ENCODE measurements around the gene RNLS.

Gene RNLS

DNA sequence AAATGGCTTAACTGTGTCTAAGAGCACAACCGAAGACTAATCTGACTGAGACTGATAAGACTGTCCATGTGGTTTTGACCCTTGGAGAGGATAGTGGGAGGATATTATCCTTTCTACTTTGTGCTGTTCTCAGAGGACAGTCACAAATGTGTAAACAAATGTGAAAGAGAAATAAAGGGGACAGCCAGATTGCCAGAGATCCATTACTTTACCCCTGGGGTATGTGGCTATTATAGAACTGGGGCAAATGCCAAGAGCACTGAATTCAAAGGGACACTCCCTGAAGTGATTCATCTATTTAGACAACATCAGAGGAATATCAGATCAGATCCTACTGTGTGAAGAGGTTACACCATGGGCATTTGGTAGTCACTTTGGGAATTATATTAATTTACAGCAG is 154.7 kb downstream of the RNLS start:
- DNase-seq (ENCODE audit: low read depth), result no peak

DNA sequence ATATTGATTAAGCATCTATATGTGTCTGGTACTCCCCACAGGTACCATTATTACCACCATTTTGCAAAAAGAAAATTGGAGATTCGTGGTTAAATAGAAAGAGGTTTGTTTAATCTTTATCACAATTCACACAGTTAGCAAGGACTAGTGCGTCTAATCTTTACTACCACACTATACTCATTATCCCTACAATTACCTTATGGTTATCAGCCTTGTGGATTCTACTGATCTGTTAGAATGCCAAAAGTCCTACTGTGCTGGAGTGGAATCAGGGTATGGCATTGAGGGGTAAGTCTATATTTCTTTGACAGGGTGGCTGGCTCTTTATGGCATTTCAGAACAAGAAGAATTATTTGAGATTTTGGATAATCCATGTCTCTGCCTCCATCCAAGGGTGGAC is 156.1 kb downstream of the RNLS start:
- DNase-seq (ENCODE audit: low read depth), result no peak

DNA sequence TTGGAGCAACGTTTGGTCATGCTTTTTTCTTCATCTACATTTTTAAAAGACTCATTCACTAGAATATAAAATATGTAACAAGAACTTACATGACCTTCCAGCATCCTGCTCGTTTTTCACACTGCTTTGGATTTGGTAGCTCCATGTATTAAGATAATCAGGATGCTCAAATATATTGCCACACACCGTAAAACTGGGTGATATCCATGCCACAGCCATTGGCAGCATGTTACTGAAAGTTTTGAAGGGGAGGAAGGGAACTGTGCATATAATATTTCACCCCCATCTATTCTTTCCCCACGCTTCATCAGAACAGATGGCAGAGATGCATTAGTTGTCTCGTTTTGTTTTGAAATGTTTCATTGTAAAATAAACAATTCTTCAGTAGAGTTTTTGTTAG is 158.2 kb downstream of the RNLS start:
- no peak for DNase-seq (ENCODE audit: low read depth)

DNA sequence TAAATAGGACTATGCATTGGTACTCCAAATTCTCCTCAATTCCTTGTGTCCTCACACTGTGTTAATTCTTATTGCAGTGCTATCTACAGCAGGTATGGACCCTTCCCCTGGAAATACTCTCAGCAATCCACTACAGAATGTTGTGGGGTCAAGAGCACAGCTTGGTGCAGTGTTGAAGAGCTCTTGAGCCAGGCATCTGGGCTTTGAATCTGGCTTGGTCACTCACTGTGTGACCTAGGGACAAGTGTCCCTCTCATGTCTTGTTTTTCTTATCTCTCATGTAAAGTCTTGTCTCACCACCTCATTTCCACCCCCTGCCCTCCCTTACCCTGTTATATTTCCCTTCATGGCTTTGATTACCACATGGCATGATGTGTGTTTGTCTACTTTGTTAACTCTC is 159.4 kb downstream of the RNLS start:
- DNase-seq (ENCODE audit: low read depth), result no peak

DNA sequence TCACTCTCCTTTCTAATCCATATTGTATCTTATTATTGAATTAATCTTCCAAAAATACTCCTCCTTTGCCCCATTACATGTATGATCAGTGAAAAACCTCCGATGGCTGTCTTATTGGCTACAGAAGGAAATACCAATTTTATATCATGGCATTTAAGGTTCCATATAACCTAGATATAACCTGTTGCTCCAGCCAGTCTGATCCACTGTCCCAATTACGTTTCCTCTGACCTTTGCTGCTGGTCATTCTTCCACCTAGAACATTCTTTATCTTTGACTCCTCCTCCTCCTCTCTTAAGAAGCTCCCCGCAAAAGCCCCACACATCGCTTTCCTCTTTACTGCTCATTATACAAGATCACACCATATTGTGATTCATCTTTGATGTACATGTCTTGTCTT is 161.5 kb downstream of the RNLS start:
- no peak for DNase-seq (ENCODE audit: low read depth)

DNA sequence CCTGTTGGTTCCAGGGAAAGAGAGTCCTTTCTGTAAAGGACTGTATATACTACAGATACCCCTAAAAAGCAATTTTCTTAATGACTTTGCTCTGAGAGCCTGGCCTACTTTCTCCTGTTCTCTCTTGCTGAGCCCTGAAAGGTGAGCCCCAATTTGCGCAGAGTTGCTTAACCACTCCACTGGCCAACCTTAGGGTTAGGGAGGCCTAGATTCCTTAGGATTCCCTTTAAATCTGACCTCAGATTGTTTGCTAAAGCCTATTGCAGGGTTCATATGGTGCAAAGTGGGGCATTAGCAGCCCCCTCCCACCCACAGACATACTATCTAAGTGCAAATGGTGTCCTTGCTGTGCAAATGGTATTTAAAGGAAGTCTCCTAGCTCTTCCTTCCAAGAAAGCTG is 164.2 kb downstream of the RNLS start:
- DNase-seq (ENCODE audit: low read depth), result no peak

DNA sequence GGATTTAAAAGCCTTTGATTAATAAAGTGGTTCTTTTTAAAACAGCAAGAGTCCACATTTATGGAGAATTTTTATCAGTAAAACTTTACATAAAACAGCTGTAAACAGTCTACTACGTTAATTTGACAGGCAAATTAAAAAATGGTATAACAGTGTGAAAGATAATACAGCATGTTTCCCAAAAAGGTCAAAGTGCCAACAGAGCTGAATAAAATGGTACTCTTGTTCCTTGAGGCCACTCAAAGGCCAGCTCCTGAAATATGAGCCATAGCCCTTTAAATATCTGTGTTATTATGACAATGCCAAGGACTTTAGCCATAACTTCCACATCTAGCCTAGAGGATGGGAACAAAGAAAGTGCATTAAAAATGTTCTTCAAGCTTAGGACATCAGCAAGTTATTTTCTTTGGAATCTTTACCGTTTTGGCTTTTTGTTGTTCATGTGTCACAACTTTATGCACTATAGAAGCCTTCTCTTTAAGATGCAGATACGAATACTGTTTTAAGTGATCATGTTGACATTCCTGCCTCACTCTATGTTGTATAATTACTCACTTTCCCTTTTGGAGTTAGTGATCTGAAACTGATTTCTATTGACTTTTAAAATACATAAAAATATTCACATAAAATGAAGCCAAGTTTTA is 165.6 kb downstream of the RNLS start:
- DNase-seq (ENCODE audit: low read depth), result no peak

DNA sequence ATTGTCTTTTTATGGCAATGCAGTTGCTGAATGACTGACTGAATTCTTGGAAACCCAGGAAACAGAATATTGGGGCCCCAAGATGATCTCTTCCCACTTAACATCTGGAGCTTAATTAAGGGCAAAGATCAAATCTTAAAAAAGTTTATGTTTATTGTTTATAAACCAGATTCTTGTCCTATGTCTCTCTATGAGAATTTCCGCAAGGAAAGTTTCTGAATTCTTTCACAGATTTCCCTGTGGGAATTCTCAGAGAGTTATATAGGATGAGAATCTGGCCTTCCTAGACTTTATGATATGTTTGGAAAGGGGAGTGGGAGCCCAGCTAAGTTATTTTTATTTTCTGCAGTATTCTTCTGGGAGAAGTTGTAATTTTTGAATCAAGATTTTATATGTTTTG is 166.3 kb downstream of the RNLS start:
- DNase-seq (ENCODE audit: low read depth), result no peak

DNA sequence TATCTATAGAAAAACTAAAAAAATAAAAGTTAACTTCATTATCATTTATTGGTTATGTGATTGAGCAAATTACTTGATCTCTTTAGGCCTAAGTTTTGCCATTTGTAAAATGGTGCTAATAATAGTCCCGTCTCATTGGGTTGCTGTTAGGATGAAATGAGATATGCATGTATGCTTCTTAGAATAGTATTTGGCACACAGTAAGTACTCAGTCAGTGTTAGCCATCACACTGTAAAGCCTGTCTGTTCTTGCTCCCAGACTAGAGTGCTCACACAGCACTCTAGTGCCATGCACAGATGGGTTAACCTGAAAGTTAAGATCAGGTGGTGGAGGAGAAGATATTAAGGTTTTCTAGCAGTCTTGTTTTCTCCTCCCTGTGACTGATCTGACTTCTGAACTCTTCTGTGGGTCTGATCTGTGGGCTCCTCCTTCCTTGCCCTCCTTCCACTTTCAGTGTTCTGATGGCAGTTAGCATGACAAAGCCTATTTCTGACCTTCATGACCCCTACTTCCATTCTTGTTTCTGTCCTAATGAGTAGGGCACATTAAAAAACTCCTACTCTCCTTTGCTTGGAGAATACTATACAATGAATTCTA is 167.5 kb downstream of the RNLS start:
- DNase-seq (ENCODE audit: low read depth), result no peak

DNA sequence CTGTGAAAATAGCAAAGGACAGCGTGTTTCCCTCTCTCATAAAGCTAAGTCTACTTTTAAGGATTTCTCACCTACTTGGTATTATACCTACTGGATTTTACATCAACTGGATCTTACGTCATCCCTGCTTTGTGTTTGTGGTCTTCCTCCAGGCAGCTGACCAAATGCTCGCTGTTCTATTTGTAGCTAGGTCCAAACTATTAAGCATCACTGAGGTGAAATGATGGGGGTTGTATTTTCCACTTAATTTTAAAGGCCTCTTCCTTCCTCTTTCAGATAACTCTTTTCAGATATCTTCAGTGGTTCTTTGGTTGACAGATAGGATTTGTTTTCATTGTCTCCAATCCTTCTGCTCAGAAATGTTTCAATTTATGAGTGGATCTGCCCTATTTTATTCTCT is 169.7 kb downstream of the RNLS start:
- no peak for DNase-seq (ENCODE audit: low read depth)

DNA sequence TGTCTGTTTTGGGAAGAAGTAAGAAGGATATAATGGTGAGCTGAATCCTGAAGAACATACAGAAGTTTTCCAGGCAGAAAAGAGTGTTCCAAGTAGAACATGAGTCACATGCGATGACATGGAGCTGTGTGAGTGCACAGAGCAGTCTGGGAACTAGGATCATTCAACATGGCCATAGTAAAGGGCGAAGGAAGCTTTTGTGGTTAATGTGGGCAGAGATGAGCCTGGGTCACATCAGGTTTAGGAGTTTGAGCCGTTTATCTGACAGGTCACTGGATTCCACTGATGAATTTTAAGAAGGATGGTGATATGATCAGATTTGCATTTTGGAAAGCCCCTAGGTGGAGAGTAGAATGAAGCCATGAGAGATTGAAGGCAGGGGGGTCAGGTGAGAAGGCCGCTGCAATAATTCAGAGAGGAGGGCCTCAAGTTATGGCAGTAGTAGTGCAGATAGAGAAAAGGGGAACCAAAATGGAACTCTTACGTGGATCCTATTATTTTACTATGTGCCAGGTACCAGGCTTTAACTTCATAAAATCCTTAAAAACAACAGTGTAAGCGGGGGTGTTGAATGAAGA is 171.3 kb downstream of the RNLS start:
- DNase-seq (ENCODE audit: low read depth), result no peak

DNA sequence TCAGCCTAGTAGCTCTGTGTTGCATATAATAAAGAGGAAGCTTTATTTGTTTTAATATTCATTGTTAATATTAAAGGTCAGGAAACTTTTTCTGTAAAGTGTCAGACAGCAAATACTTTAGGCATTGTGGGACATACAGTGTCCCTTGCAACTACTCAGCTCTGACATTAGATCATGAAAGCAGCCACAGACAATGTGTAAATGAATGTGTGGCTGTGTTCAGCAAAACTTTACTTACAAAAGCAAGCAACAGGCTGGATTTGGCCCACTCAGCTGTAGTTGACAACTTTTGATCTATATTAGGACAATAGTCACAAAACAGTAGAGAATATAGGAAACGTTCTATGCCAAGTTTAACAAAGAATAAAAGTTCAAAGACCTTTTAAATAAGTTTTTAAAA is 173.3 kb downstream of the RNLS start:
- DNase-seq (ENCODE audit: low read depth), result no peak

DNA sequence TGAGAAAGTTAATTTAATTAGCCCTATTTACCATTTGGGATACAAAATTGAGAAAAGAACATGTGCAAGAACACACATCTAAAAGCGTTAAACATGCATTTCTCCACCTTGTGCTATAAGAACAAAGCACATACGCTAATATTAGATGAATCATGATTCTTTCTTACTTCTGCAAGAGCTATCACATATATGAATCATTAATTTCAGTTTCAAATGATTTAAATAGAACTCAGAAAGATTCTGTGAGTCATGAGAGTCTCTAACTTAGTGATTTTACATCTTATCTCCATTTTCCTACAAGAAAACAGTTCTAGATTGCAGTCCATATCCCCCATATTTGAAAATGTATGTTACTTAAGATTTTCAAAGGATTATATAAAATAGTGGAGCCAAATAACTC is 173.9 kb downstream of the RNLS start:
- no peak for DNase-seq (ENCODE audit: low read depth)

DNA sequence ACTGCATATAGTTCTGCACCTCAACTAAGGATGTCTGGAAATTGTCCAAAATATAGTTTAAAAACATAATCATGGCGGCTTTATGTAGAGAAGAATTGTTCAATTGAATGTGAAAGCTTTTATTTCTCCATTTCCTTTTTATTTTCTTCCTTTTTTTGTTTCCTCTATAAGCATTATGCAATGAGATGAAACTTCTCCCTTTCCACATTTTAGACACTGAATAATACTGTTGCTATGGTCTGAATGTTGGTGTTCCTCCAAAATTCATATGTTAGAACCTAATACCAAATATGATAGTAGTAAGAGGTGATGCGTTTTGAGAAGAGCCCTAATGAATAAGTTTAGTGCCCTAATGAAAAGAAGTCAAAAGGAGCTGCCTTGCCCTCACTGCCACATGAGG is 175.0 kb downstream of the RNLS start:
- DNase-seq (ENCODE audit: low read depth), result no peak

DNA sequence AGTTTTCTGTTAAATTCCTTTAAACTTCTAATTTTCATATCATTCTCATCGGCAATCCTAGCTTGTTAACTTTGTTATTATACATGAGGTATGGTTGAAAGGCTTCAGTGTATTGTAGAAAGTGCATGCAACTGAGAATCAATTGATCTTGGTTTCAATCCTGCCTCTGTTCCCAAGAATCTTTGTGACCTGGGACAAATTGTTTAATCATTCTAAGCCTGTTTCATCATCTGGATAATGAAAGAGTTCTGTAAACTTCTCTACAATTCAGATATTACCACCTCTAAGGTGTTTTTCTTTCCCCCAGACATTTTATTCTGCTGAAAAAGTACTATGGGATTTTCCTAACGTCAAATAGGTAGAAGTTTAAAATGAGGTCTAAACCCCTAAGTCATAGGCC is 179.0 kb downstream of the RNLS start:
- DNase-seq (ENCODE audit: low read depth), result no peak

DNA sequence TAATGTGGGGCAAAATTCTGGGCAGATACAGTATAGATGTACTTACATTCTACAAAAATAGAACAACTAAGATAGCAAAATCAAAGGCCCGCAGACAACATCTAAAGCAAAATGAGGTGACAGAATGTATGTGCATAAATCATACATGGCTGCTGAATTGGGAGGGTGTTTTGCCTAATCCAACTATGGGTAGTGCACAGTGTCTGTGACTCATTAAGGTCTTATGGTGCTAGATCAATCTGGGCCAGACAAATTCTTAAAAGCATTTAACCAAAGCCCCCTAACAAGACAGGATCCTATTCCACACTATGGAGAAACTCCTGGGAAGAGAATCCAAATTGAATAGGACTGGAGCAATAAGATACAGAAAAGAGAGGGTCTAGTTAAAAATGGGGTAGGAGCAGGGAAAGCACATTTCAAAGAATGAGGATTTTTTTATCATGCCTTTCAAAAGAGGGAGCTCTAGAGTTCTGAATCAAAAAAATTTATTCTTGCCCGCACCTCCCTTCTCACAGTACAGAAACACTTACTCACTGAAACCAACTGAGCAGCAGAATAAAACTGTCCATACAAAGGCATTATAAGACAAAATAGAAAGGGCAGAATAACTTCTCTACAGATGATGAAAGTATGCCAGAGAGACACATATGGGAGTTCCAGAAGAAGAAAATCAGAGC is 181.3 kb downstream of the RNLS start:
- DNase-seq (ENCODE audit: low read depth), result no peak

DNA sequence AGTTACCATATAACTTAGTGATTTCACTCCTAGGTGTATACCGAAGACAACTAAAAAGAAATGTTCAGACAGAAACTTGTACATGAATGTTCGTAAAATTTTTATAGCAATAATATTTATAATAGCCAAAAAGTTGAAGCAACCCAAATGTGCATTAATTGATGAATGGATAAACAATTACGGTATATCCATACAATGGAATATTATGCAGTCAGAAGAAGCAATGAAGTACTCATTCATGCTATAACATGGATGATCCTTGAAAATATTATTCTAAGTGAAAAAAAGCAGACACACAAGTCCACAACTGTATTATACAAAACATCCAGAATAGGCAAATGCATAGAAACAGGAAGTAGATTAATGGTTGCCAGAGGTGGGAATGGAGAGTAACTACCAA is 183.9 kb downstream of the RNLS start:
- no peak for DNase-seq (ENCODE audit: low read depth)

DNA sequence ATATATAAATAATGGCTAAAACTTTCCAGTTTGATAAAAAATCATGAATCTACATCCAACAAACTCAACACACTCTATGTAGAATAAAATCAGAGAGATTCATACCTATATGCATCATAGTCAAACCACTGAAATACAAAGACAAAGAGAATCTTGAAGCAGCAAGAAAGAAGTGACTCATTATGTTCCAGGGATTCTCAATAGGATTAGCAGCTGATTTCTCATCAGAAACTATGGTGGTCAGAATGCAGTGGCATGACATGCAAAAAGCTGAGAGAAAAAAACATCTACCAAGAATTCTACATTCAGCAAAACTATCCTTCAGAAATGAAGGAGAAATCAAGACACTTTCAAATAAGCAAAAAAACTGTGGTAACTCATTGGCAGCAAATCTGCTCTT is 187.4 kb downstream of the RNLS start:
- DNase-seq (ENCODE audit: low read depth), result no peak

DNA sequence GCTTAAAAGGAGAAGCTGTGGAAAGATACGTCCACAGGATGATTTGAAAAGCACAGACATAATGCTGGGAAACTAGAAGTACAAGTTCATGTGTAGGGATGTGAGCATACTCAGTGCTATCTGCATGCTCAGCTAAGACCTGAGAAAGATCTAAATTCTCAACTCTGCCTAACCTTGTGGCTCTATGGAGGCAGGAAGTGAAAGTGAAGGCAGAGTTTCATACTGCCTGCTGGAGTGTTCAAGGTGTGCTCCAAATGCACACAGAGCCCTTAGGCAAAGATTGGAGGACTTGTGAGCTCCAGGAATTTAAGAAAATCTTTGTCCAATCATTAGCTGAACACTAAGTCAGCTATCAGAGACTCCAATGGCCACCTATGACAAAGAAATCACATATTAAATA is 190.9 kb downstream of the RNLS start:
- DNase-seq (ENCODE audit: low read depth), result no peak

DNA sequence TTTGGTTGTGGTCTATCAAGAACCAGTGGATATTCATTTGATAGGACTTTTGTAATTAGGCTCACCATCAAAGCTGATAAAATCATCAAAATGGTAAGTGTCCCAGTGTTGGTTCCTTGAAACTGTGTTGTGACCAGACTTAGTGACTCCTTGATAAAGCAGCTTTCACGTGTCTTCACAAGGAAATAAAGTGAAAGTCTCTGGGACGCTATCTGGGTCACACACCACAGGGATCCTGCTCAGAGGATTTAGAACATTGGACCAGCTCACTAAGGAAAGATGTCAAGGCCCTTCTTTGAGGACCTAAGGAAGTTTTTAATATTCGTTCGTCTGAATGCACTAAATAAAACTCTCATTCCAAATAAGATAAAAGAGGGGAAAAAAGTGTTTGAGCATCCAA is 193.1 kb downstream of the RNLS start:
- DNase-seq (ENCODE audit: low read depth), result no peak

DNA sequence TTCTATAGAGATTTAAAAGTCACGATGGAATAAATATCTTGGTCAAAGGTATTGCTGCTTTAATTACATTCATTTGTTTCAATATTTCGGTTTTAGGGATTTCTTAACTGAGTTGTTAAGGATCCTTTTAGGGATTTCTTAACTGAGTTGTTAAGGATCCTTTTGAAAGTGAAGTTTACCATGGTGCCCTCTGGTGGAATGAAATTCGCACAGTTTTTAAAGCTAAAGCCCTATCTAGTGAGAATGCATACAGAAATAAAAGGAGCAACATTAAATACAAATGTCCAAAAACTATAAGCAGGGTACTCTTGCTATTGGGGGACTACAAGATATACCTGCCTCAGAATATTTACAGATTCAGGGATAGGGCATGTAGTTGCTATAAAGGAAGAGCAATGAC is 193.7 kb downstream of the RNLS start:
- peak; percentile 10 for DNase-seq (ENCODE audit: low read depth)

DNA sequence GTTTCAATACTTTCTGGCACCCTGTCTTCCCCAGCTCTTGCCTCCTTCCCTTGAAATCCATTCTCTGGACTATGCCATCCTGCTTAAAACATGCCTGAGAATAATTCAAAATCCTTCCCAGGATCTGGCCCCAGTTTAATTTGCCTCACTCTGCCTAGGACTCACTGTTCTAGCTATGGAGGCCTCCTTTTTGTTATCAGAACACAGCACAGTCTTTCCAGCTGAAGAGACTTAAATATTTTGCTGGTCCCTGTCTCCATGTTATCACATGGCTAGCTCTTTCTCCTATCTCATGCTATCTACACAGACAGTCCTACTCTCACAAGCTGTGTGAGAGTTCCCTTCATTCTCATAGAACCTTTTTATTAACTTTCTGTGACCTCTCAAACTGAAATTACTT is 194.8 kb downstream of the RNLS start:
- DNase-seq (ENCODE audit: low read depth), result no peak

Measured in stimulated activated CD8-positive, alpha-beta memory T cell treated with anti-CD3 and anti-CD28 coated beads, Interleukin-15, amount 100 ng/mL, for 1 hour (primary cell).